RWPE2 (cell line): ENCODE data around the gene ENC1.

Experiments used
- ATAC-seq: fragments of 200-7000 bp; cut with Tn5 transposase; 3 replicates; pipeline ENCODE4 v1.9.1; 2021; ENCODE audit warnings: low read depth
- DNase-seq: peaks from one replicate; pipeline ENCODE4 v3.0.0-alpha.2; 2020; ENCODE audit warnings: low spot score
- H3K27ac ChIP-seq: fragments of 450-650 bp; 2 replicates; pipeline ENCODE4 v1.5.1; 2017; ENCODE audit warnings: mild to moderate bottlenecking; ENCODE audit not compliant: poor library complexity, severe bottlenecking
- H3K27me3 ChIP-seq: fragments of 250-450 bp; sonication (Bioruptor Pico); 2 replicates; pipeline ENCODE4 v1.5.1; 2021; ENCODE audit warnings: mild to moderate bottlenecking, moderate library complexity; ENCODE audit not compliant: insufficient read depth, poor library complexity, severe bottlenecking
- H3K36me3 ChIP-seq: fragments of 250-450 bp; sonication (Bioruptor Pico); 2 replicates; pipeline ENCODE4 v1.5.1; 2020; ENCODE audit warnings: low read depth, mild to moderate bottlenecking, moderate library complexity
- H3K4me1 ChIP-seq: fragments of 250-450 bp; sonication (Bioruptor Pico); 2 replicates; pipeline ENCODE4 v1.5.1; 2021; ENCODE audit warnings: mild to moderate bottlenecking, moderate library complexity; ENCODE audit not compliant: insufficient read depth, poor library complexity, severe bottlenecking
- H3K4me3 ChIP-seq: fragments of 250-450 bp; sonication (Bioruptor Pico); 2 replicates; pipeline ENCODE4 v1.5.1; 2021; ENCODE audit warnings: mild to moderate bottlenecking, moderate library complexity; ENCODE audit not compliant: severe bottlenecking
- H3K9me3 ChIP-seq: fragments of 250-450 bp; sonication (Bioruptor Pico); 2 replicates; pipeline ENCODE4 v1.5.1; 2021; ENCODE audit warnings: mild to moderate bottlenecking, moderate library complexity; ENCODE audit not compliant: severe bottlenecking
- CTCF ChIP-seq: fragments of 450-650 bp; IDR thresholded peaks from one replicate; pipeline ENCODE4 v1.5.1; 2017; ENCODE audit warnings: mild to moderate bottlenecking, moderate library complexity; ENCODE audit not compliant: poor library complexity, severe bottlenecking

ENC1 gene

DNA sequence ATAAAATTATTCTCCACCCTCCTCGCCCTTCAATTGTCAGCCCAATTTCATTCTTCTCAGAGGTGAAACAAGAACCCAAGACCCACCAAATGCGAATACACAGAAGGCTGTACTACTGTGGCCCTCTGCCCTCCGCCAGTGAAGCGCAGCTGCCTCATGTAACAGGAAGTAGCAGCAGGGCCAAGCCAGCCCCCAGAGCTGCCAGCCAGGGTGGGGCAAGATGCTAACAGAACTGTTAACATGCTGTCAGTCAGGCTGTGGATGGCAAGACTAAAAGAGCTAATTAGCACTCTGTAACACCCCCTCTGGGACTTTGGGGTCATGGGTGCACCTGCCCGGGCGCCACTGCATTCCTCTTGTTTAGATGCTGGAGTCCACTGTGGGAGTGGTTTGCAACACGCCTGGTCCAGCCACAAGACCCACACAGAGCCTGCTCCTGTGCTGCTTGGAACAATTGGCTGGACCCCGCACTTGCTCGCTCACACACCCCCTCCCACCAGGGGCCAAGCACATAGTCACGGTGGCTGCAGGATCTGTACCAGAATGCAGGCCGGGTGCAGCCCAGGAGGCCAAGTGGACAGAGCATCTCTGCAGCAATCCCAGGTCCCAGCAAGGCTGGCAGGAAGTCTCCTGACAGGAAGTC, 30.0 kb upstream of the ENC1 start:
- H3K27ac ChIP-seq, result no peak overlapping the region
- no peak for TF ChIP-seq CTCF
- H3K4me1 ChIP-seq, result no peaks in the 10 kb centered on the region
- DNase-seq, result no peak
- ATAC-seq, result no peak
- no peak overlapping the region for H3K4me3 ChIP-seq
- no peaks in the 10 kb centered on the region for H3K9me3 ChIP-seq
- H3K27me3 ChIP-seq, result no peaks in the 10 kb centered on the region
- H3K36me3 ChIP-seq, result no peaks in the 10 kb centered on the region

DNA sequence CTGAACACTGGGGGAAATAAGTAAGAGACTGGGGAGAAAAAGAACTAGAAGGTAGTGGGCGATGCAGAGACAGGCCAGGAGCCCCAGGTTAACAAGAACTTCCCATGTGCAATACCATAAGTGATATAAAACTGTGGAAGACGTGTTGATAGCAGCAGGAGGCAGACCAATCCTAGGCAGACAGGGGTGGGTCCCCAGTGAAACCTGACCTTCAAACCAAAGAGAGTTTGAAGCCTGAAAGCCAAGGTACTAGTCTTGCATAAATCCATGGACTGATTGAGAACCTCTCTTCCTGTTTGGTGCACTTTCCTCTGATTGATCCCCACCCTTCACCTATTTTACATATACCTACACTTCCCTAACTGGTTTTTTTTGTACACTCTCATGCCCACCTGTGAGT, 29.3 kb upstream of the ENC1 start:
- no peaks in the 10 kb centered on the region for H3K36me3 ChIP-seq
- H3K4me1 ChIP-seq, result no peaks in the 10 kb centered on the region
- H3K4me3 ChIP-seq, result no peak overlapping the region
- H3K27me3 ChIP-seq, result no peaks in the 10 kb centered on the region
- TF ChIP-seq CTCF, result no peak
- no peaks in the 10 kb centered on the region for H3K9me3 ChIP-seq
- DNase-seq (no peak), ATAC-seq (no peak)
- H3K27ac ChIP-seq, result no peak overlapping the region

- no peak for ATAC-seq
- Histone ChIP-seq H3K4me3 (no peak overlapping the region), H3K36me3 (no peaks in the 10 kb centered on the region), H3K27ac (no peak overlapping the region), H3K4me1 (no peaks in the 10 kb centered on the region), H3K27me3 (no peaks in the 10 kb centered on the region), H3K9me3 (no peaks in the 10 kb centered on the region)
- DNase-seq, result no peak
- TF ChIP-seq CTCF, result no peak
These were observed 26.9 kb upstream of the ENC1 start for GRCh38 chr5:74667396-74667795.

DNA sequence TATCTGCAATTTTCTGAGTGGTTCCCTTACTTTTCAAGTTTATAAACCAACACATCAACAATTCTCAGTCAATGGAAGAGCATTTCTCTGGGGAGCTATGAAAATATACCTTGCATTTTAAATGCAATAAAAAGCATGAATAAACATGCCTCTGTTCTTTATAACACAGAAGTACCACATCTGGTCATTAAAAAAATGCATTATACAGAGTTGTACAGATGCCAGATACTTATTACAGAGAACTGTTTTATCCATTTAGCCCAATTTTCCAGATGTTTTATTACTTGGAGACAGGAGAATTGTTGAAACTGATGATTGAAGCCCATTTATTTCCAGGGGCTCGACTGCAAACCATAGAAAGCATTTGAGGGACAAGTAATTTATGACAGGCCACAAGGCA, 25.3 kb upstream of the ENC1 start:
- Histone ChIP-seq H3K27ac (no peak overlapping the region), H3K4me3 (no peak overlapping the region), H3K27me3 (no peaks in the 10 kb centered on the region), H3K36me3 (no peaks in the 10 kb centered on the region), H3K4me1 (no peaks in the 10 kb centered on the region), H3K9me3 (no peaks in the 10 kb centered on the region)
- DNase-seq (no peak), ATAC-seq (no peak)
- TF ChIP-seq CTCF, result no peak

- no peaks in the 10 kb centered on the region for H3K27me3 ChIP-seq
- no peak overlapping the region for H3K27ac ChIP-seq
- H3K4me1 ChIP-seq, result no peaks in the 10 kb centered on the region
- no peaks in the 10 kb centered on the region for H3K36me3 ChIP-seq
- ATAC-seq (no peak), DNase-seq (no peak)
- TF ChIP-seq CTCF, result no peak
- H3K9me3 ChIP-seq, result no peaks in the 10 kb centered on the region
- no peak overlapping the region for H3K4me3 ChIP-seq
These were observed 24.7 kb upstream of the ENC1 start for GRCh38 chr5:74665273-74665672.
